Smooth muscle cell (in vitro differentiated cells): ENCODE measurements around the gene MPHOSPH6. TPM values are rescaled to one million over a fixed set of nuclear protein-coding genes. Genes with fewer than 3 reads are reported as not detected.

Experiments
- DNase-seq: peaks from one replicate; lab custom pipeline; 2025; ENCODE audit not compliant: unreplicated experiment; lab: John Stamatoyannopoulos, UW
- H2AFZ ChIP-seq: fragments of 200-600 bp; sonication (generic); 2 replicates; pipeline ENCODE4 v1.6.0; 2016; ENCODE audit warnings: antibody characterized with exemption, low read depth, mild to moderate bottlenecking
- H3F3A ChIP-seq: fragments of 200-600 bp; sonication (generic); 2 replicates; pipeline ENCODE4 v1.6.0; 2017; ENCODE audit warnings: antibody characterized with exemption, low read depth
- H3K27ac ChIP-seq: fragments of 200-600 bp; sonication (generic); 2 replicates; pipeline ENCODE4 v1.5.1; 2016; ENCODE audit warnings: low read depth, mild to moderate bottlenecking
- H3K27me3 ChIP-seq: fragments of 200-600 bp; sonication (generic); 2 replicates; pipeline ENCODE4 v1.6.1; 2016; ENCODE audit warnings: low read depth, mild to moderate bottlenecking
- H3K36me3 ChIP-seq: fragments of 200-600 bp; sonication (generic); 2 replicates; pipeline ENCODE4 v1.5.1; 2016; ENCODE audit warnings: low read depth
- H3K4me1 ChIP-seq: fragments of 200-600 bp; sonication (generic); 2 replicates; pipeline ENCODE4 v1.5.1; 2016; ENCODE audit warnings: low read depth
- H3K4me2 ChIP-seq: fragments of 200-600 bp; sonication (generic); 2 replicates; pipeline ENCODE4 v1.6.0; 2016; ENCODE audit warnings: mild to moderate bottlenecking
- H3K4me3 ChIP-seq: fragments of 200-600 bp; sonication (generic); 2 replicates; pipeline ENCODE4 v1.5.1; 2016; ENCODE audit warnings: mild to moderate bottlenecking
- H3K79me2 ChIP-seq: fragments of 200-600 bp; sonication (generic); 2 replicates; pipeline ENCODE4 v1.6.0; 2016; ENCODE audit warnings: low read depth, mild to moderate bottlenecking
- H3K9ac ChIP-seq: fragments of 200-600 bp; sonication (generic); 2 replicates; pipeline ENCODE4 v1.6.0; 2016; ENCODE audit warnings: low read depth
- H3K9me3 ChIP-seq: fragments of 200-600 bp; sonication (generic); replicated peaks from 2 replicates; pipeline ENCODE4 v1.5.1; 2016; ENCODE audit warnings: low read depth
- H4K20me1 ChIP-seq: fragments of 200-600 bp; sonication (generic); 2 replicates; pipeline ENCODE4 v1.6.0; 2016; ENCODE audit warnings: low read depth
- CTCF ChIP-seq: fragments of 200-600 bp; sonication (generic); IDR thresholded peaks from 2 replicates; pipeline ENCODE4 v1.5.1; 2017; ENCODE audit warnings: borderline replicate concordance, mild to moderate bottlenecking, antibody characterized with exemption; ENCODE audit not compliant: insufficient read depth, poor library complexity, severe bottlenecking
- WGBS: methylation state at CpG from one replicate; pipeline ENCODE4 v1.1.7; 2016; ENCODE audit warnings: low lambda C conversion rate; 5-methylcytosine and 5-hydroxymethylcytosine counted together
- polyA plus RNA-seq: library from polyadenylated mRNA; unstranded; fragments of >200 nt; fragmentation: Nextera tagmentation; extraction: Ambion mirVana; gene quantifications from 2 replicates; pipeline ENCODE4 v1.2.1, GENCODE V29; 2016
- total RNA-seq: library from RNA; depleted of rRNA; stranded (reverse); fragments of >200 nt; gene quantifications from 2 replicates; pipeline ENCODE4 v1.2.3, GENCODE V29; 2014

Gene MPHOSPH6
- total and polyA plus RNA-seq, 2 experiments from 2014 or later: 55.4 to 65.5 TPM

DNA sequence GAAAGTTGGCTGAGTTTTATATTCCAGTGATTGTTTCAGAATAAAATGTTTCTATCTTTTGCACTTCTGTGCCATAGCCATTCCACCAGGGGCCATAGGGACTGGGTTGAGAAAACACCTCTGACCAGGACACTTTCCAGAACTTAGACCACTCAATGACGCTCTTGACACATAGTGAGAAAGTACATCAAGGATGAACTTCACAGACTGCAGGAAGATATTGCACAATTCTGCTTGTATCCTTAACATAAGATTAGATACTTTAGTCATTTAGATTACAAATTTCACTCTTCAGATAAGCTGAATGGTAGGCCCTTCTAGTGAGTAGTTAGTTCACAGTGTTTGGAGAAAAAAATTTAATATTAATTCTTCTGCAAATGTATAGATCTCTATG is 13.0 kb upstream of the MPHOSPH6 start:
- no peaks in the 10 kb centered on the region for H3K36me3 ChIP-seq
- 54% methylated on average over 1 of the region's 1 CpG for WGBS
- TF ChIP-seq CTCF: no peak
- H3K9ac ChIP-seq: no peak overlapping the region
- H3K4me2 ChIP-seq: no peak overlapping the region
- DNase-seq: no peak
- no peak overlapping the region for H3K4me3 ChIP-seq
- H3K27me3 ChIP-seq: peaks cover 15% of the 10 kb centered on the region
- no peak overlapping the region for H2AFZ ChIP-seq
- H3K4me1 ChIP-seq: no peaks in the 10 kb centered on the region
- no peaks in the 10 kb centered on the region for H4K20me1 ChIP-seq
- no peaks in the 10 kb centered on the region for H3K9me3 ChIP-seq
- no peak overlapping the region for H3K27ac ChIP-seq
- no peaks in the 10 kb centered on the region for H3K79me2 ChIP-seq
- no peaks in the 10 kb centered on the region for H3F3A ChIP-seq

- H3K9me3 ChIP-seq: no peaks in the 10 kb centered on the region
- no peak overlapping the region for H3K9ac ChIP-seq
- no peak overlapping the region for H3K27ac ChIP-seq
- H3K36me3 ChIP-seq: no peaks in the 10 kb centered on the region
- H3K4me1 ChIP-seq: no peaks in the 10 kb centered on the region
- no peak for TF ChIP-seq CTCF
- no peak overlapping the region for H3K4me3 ChIP-seq
- H4K20me1 ChIP-seq: no peaks in the 10 kb centered on the region
- H3K27me3 ChIP-seq: peaks cover 21% of the 10 kb centered on the region
- H2AFZ ChIP-seq: no peak overlapping the region
- 77% methylated on average over 4 of the region's 4 CpGs for WGBS
- no peak for DNase-seq
- H3K79me2 ChIP-seq: no peaks in the 10 kb centered on the region
- H3K4me2 ChIP-seq: no peak overlapping the region
- H3F3A ChIP-seq: no peaks in the 10 kb centered on the region
Measured at GRCh38 chr16:82182266-82183003, 12.4 kb upstream of the MPHOSPH6 start.

- 84% methylated on average over 3 of the region's 3 CpGs for WGBS
- DNase-seq: no peak
Measured at GRCh38 chr16:82181461-82182185, 11.6 kb upstream of the MPHOSPH6 start.

More at GRCh38 chr16:82181461-82182185, 11.6 kb upstream of the MPHOSPH6 start:
- H3K36me3 ChIP-seq: no peaks in the 10 kb centered on the region
- H3K9me3 ChIP-seq: no peaks in the 10 kb centered on the region
- H4K20me1 ChIP-seq: no peaks in the 10 kb centered on the region
- H3K27me3 ChIP-seq: peaks cover 28% of the 10 kb centered on the region
- no peaks in the 10 kb centered on the region for H3K79me2 ChIP-seq
- no peaks in the 10 kb centered on the region for H3K4me1 ChIP-seq
- no peak overlapping the region for H3K4me2 ChIP-seq
- no peak overlapping the region for H2AFZ ChIP-seq
- no peaks in the 10 kb centered on the region for H3F3A ChIP-seq
- TF ChIP-seq CTCF: no peak
- no peak overlapping the region for H3K27ac ChIP-seq
- H3K9ac ChIP-seq: no peak overlapping the region
- no peak overlapping the region for H3K4me3 ChIP-seq
